Smooth muscle cell (in vitro differentiated cells): ENCODE data around the gene AASDH. TPM values are rescaled to one million over a fixed set of nuclear protein-coding genes. Genes with fewer than 3 reads are reported as not detected.

Experiments used
- DNase-seq: peaks from one replicate; lab custom pipeline; 2025; ENCODE audit not compliant: unreplicated experiment; lab: John Stamatoyannopoulos, UW
- H2AFZ ChIP-seq: fragments of 200-600 bp; sonication (generic); 2 replicates; pipeline ENCODE4 v1.6.0; 2016; ENCODE audit warnings: antibody characterized with exemption, low read depth, mild to moderate bottlenecking
- H3F3A ChIP-seq: fragments of 200-600 bp; sonication (generic); 2 replicates; pipeline ENCODE4 v1.6.0; 2017; ENCODE audit warnings: antibody characterized with exemption, low read depth
- H3K27ac ChIP-seq: fragments of 200-600 bp; sonication (generic); 2 replicates; pipeline ENCODE4 v1.5.1; 2016; ENCODE audit warnings: low read depth, mild to moderate bottlenecking
- H3K27me3 ChIP-seq: fragments of 200-600 bp; sonication (generic); 2 replicates; pipeline ENCODE4 v1.6.1; 2016; ENCODE audit warnings: low read depth, mild to moderate bottlenecking
- H3K36me3 ChIP-seq: fragments of 200-600 bp; sonication (generic); 2 replicates; pipeline ENCODE4 v1.5.1; 2016; ENCODE audit warnings: low read depth
- H3K4me1 ChIP-seq: fragments of 200-600 bp; sonication (generic); 2 replicates; pipeline ENCODE4 v1.5.1; 2016; ENCODE audit warnings: low read depth
- H3K4me2 ChIP-seq: fragments of 200-600 bp; sonication (generic); 2 replicates; pipeline ENCODE4 v1.6.0; 2016; ENCODE audit warnings: mild to moderate bottlenecking
- H3K4me3 ChIP-seq: fragments of 200-600 bp; sonication (generic); 2 replicates; pipeline ENCODE4 v1.5.1; 2016; ENCODE audit warnings: mild to moderate bottlenecking
- H3K79me2 ChIP-seq: fragments of 200-600 bp; sonication (generic); 2 replicates; pipeline ENCODE4 v1.6.0; 2016; ENCODE audit warnings: low read depth, mild to moderate bottlenecking
- H3K9ac ChIP-seq: fragments of 200-600 bp; sonication (generic); 2 replicates; pipeline ENCODE4 v1.6.0; 2016; ENCODE audit warnings: low read depth
- H3K9me3 ChIP-seq: fragments of 200-600 bp; sonication (generic); replicated peaks from 2 replicates; pipeline ENCODE4 v1.5.1; 2016; ENCODE audit warnings: low read depth
- H4K20me1 ChIP-seq: fragments of 200-600 bp; sonication (generic); 2 replicates; pipeline ENCODE4 v1.6.0; 2016; ENCODE audit warnings: low read depth
- CTCF ChIP-seq: fragments of 200-600 bp; sonication (generic); IDR thresholded peaks from 2 replicates; pipeline ENCODE4 v1.5.1; 2017; ENCODE audit warnings: borderline replicate concordance, mild to moderate bottlenecking, antibody characterized with exemption; ENCODE audit not compliant: insufficient read depth, poor library complexity, severe bottlenecking
- WGBS: methylation state at CpG from one replicate; pipeline ENCODE4 v1.1.7; 2016; ENCODE audit warnings: low lambda C conversion rate; 5-methylcytosine and 5-hydroxymethylcytosine counted together
- polyA plus RNA-seq: library from polyadenylated mRNA; unstranded; fragments of >200 nt; fragmentation: Nextera tagmentation; extraction: Ambion mirVana; gene quantifications from 2 replicates; pipeline ENCODE4 v1.2.1, GENCODE V29; 2016
- total RNA-seq: library from RNA; depleted of rRNA; stranded (reverse); fragments of >200 nt; gene quantifications from 2 replicates; pipeline ENCODE4 v1.2.3, GENCODE V29; 2014

The AASDH gene
- total and polyA plus RNA-seq, 2 experiments from 2014 or later = 7.7 to 11.3 TPM

GRCh38 chr4:56314207-56314915 is 72.9 kb downstream of the AASDH start:
- DNase-seq = no peak
- H3K9me3 ChIP-seq = no peaks in the 10 kb centered on the region
- no peak overlapping the region for H3K9ac ChIP-seq
- H3K4me2 ChIP-seq = no peak overlapping the region
- 95% methylated on average over 39 of the region's 50 CpGs for WGBS
- H3K27me3 ChIP-seq = no peaks in the 10 kb centered on the region
- no peaks in the 10 kb centered on the region for H3K4me1 ChIP-seq
- H3K4me3 ChIP-seq = no peak overlapping the region
- H3K27ac ChIP-seq = no peak overlapping the region
- TF ChIP-seq CTCF = no peak
- H4K20me1 ChIP-seq = no peaks in the 10 kb centered on the region
- no peaks in the 10 kb centered on the region for H3K36me3 ChIP-seq
- H2AFZ ChIP-seq = no peak overlapping the region
- no peaks in the 10 kb centered on the region for H3F3A ChIP-seq
- no peaks in the 10 kb centered on the region for H3K79me2 ChIP-seq

GRCh38 chr4:56313132-56313531 is 74.2 kb downstream of the AASDH start:
- 96% methylated on average over 12 of the region's 12 CpGs for WGBS
- Histone ChIP-seq H3K4me1 (no peaks in the 10 kb centered on the region), H3K79me2 (no peaks in the 10 kb centered on the region), H3K36me3 (no peaks in the 10 kb centered on the region), H4K20me1 (no peaks in the 10 kb centered on the region), H2AFZ (no peak overlapping the region), H3K4me3 (no peak overlapping the region), H3F3A (no peaks in the 10 kb centered on the region), H3K4me2 (no peak overlapping the region), H3K9ac (no peak overlapping the region), H3K9me3 (no peaks in the 10 kb centered on the region), H3K27ac (no peak overlapping the region), H3K27me3 (no peaks in the 10 kb centered on the region)
- no peak for TF ChIP-seq CTCF
- DNase-seq = no peak

GRCh38 chr4:56311299-56311975 is 75.9 kb downstream of the AASDH start:
- no peak for DNase-seq
- Histone ChIP-seq H3K4me3 (no peak overlapping the region), H3K27ac (no peak overlapping the region), H3F3A (no peaks in the 10 kb centered on the region), H3K79me2 (no peaks in the 10 kb centered on the region), H3K4me1 (no peaks in the 10 kb centered on the region), H3K27me3 (no peaks in the 10 kb centered on the region), H3K9me3 (no peaks in the 10 kb centered on the region), H3K9ac (no peak overlapping the region), H3K4me2 (no peak overlapping the region), H3K36me3 (no peaks in the 10 kb centered on the region), H2AFZ (no peak overlapping the region), H4K20me1 (no peaks in the 10 kb centered on the region)
- no peak for TF ChIP-seq CTCF
- WGBS = 90% methylated on average over 7 of the region's 7 CpGs
